Dermis blood vessel endothelial cell (primary cell): ENCODE data around the gene CCNY. TPM values are rescaled to one million over a fixed set of nuclear protein-coding genes. Genes with fewer than 3 reads are reported as not detected.
A peak's percentile ranks its signal among the peaks of the same experiment; 100 is the strongest.

Experiments
- DNase-seq: peaks from one replicate; pipeline ENCODE4 v3.0.0; 2010
- total RNA-seq: library from RNA; depleted of rRNA; stranded (reverse); fragments of >200 nt; gene quantifications from 2 replicates; pipeline ENCODE4 v1.2.3, GENCODE V29; 2014

Gene CCNY
- total RNA-seq, 1 donor from 2014 or later: 99.4 TPM

DNA sequence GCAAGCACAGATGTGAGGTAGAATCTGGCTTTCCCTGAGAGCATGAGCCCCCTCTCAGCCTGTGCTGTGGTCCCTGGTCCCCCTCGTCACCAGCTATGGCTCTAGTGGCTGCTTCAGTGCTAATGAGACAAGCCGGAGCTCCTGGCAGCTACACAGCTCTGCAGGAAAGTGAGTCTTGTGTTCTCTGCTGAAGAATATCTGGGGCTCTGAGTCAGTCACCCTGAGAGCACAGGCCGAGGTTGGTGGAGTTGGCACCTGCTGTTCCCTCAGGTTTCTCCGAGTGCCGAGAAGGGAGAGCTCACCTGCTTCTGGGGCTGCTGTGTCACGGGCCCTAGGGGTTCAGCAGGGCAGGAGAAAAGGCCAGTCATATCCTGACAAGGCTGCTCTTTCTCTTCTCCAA is 231.6 kb downstream of the CCNY start:
- no peak for DNase-seq

DNA sequence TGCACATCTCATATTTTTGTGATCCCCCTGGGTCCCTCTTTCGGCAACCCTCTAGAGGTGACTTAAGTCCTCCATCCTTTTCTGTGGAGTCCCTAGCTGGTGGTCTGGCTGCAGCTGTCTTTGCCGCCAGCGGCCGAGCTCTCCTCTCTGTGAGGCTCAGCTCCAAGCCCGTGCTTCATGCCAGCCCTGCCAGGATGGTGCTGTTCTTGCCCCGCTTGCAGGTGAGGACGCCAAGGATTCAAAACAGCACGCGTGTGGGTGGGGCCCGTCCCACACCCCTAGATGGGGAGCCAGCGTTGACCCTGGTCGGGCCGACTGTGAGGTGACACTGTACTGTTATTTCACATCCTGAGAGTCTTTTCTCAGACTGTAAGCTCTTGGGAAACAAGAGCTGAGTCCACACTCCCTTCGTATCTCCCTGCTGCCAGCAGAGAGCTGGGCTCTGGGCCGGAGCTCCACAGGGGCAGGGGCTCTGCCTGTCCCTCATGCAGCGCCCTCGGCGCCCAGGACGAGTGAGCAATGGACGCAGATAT is 232.2 kb downstream of the CCNY start:
- DNase-seq: no peak

DNA sequence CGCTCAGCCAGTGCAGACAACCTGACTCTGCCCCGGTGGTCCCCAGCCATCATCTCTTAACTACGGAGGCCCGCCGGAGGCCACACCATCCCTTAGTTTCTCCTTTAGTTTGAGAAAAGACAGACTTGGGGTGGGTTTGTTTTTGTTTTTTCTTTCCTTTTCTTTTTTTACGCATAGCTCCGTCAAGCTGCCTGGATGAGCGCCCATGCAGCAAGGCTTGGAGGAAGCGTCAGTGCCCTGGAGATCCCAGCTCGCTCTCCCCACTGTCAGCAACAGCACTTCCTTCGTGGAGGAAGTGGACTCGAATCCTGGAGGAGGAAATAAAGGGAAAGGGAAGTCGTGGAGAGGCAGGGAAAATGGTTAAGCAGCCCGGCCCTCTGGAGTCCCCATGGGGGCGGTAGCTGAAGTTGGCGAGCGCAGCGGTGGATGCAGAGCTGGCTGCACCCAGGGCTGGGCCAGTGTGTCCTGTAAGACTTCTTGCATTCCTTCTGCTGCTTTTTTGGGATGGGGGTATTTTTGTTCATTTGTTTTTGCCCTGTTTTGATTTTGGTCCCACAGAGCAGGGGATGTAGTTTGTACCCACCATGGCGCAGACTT is 232.9 kb downstream of the CCNY start:
- DNase-seq: no peak

DNA sequence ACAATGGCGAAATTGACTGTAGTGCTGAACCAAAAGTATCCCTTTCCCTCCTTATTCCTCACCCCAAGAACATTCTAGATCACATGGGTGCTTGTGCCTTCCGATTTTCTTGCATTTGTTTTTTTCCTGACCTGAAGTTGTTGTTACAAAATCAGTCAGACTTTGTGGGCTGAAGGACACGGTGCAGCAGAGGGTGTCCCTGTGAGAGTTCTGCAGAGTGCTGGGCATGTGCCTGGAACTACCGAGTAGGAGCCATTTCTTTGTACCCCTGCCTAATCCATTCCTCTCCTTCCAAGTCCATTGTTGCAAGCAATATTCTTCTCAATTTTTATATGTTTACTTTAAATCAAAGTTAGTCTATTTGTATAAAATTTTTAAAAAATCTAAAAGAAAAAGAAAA is 233.5 kb downstream of the CCNY start:
- DNase-seq: no peak

GRCh38 chr10:35570397-35570796 is 234.1 kb downstream of the CCNY start:
- DNase-seq: no peak

- DNase-seq: no peak
Observed at GRCh38 chr10:35572583-35572982, 236.3 kb downstream of the CCNY start.

- no peak for DNase-seq
Observed at GRCh38 chr10:35573796-35574195, 237.5 kb downstream of the CCNY start.

- peak; percentile 72 for DNase-seq
Observed at GRCh38 chr10:35574924-35575352, 238.6 kb downstream of the CCNY start.

DNA sequence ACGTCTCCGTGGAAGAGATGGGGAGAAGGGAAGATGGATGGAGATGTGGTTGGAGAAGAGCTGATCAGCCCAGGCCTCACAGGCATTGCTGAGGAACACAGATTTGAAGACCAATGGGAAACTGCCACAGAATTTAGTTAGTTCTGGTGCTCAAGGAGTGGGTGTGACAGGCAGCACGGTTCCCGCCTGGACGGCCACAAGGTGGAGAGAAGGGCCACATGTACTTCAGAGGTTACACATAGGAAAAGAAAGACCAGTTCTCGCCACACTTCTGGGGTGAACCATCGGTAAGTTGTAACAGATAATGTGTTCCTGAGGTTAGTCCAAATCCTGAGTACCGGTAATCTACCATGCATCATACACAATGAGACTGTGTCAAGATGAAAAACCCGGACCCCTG is 239.3 kb downstream of the CCNY start:
- DNase-seq: no peak

DNA sequence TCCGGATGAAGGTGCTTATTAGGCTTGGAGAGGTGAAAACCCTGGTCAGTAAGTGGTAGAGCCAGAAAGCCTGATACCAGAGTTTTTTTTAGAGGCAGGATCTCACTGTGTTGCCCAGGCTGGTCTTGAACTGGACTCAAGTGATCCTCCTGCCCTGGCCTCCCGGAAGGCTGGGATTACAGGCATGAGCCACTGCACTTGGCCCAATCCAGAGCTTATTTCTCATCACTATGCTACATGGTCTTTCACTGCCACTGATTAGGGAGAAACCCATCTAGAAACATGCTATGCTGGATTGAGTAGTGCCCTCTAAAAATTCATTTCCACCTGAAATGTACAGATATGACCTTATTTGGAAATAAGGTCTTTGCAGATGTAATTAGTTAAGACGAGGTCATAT is 240.4 kb downstream of the CCNY start:
- DNase-seq: no peak

GRCh38 chr10:35577926-35578617 is 241.8 kb downstream of the CCNY start:
- DNase-seq: peak; percentile 69

- DNase-seq: no peak
Observed at GRCh38 chr10:35578618-35578956, 242.3 kb downstream of the CCNY start.

GRCh38 chr10:35579116-35579515 is 242.8 kb downstream of the CCNY start:
- no peak for DNase-seq

DNA sequence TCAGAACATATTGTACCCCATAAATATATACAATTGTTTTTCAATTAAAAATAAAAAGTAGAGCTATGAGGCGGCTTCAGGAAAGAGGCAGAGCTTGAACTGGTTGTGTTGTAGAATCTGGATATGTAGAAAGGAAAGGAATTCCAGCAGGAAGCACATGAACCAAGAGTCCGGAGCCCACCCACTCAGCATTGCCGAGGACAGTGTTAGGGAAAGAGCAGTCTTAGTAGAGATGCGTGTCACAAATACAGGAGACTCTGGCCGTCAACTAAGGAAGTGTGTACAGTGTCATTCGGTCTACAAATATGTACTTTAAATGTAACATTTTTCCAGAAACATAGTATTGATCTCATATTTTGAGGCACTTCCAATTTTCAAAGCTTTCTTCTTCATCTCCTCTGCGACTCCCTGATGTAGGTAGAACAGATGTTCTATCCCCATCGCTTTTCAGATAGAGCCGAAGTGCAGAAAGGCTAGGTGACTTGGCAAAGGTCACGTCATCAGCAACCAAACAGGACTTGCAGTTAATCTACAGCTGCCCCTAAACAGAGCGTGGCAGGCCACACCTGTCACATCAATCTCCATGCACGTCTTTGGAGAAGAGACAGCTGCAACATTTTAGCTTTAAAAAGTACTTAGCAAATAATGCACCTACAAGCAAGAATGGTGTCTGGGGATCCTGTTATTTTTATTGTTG is 243.6 kb downstream of the CCNY start:
- DNase-seq: no peak

DNA sequence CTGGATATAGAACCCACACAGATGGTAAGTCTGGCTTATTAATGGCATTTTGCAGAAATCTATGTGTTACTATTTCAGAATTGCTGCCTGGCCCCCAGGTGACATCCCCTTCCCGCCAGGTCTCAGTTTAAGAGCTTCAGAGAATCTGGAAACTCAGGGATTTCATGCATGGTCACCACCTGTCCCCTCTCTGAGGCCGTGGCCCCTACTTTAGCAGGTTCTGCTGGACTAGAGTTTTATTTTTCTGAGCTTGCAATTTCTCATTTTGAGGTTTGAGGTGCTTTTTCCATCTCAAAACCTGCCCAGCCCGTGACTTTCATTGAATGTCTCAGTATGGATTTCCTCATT is 244.1 kb downstream of the CCNY start:
- no peak for DNase-seq

GRCh38 chr10:35581655-35582054 is 245.3 kb downstream of the CCNY start:
- no peak for DNase-seq

- DNase-seq: no peak
Observed at GRCh38 chr10:35584946-35585345, 248.6 kb downstream of the CCNY start.

DNA sequence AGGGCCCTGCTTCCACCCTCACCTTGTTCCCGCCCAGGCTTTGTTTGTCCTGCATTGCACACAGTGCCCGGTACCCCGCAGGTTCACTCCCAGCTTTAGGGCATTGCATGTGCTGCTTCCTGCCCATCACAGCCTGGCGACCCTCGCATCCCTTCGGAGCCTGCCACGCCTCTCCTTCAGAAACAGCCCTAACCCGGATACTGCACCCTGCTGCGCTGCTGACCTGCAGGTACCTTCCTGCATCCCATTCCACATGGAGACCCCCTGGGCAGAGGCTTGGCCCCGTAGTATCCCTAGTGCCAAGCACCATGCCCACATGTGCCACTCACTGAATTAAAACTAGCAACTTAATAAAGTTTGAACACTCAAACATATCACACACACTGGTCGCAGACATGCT is 249.0 kb downstream of the CCNY start:
- no peak for DNase-seq

DNA sequence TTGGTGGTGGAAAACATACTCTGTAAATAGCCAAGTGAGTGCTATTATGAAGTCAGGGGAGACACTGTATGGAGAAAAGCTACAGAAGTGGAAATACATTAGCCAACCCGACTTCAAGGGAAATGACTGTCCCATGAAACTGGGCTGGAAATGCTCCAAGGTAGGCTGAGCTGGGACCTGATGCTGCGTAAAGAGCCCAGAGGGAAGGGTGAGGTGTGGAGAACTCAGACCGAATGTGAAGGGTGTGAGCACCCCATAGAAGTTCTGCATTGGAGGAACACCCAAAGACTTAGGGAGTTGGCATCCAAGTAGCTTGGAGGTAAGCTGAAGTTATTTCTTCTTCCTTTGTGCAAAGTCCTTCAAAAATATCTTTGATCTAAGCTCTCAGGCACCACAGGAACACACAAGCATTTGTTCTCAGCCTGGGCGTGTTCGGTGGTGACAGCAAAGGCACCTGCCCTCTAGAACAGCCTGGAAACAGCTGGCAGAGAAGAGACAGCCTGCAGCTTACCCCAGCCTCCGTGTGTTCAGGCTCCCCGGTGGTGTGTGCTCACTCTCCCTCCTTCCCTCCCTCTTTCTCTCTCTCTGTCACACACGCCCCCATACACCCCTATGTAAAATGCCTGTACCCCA is 249.7 kb downstream of the CCNY start:
- no peak for DNase-seq

GRCh38 chr10:35588836-35589235 is 252.5 kb downstream of the CCNY start:
- DNase-seq: no peak

DNA sequence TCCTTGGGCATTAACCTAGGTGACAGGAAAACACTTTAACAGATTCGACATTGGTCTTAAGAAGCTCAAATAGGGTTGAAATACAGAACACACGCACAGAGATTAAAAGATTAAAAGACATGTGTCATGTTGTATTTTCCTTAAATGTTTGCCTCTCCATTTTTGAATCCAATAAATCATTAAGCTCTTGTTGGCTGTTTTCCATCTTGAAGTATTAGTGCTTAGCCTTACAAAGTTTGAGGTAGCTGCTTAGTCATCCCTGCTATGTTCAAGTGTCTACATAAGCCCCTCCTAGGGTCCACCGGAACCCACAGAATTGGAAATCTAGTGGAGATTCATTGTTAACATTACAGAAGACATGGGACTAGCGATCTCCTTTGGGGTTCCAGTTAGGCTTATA is 256.1 kb downstream of the CCNY start:
- DNase-seq: no peak

DNA sequence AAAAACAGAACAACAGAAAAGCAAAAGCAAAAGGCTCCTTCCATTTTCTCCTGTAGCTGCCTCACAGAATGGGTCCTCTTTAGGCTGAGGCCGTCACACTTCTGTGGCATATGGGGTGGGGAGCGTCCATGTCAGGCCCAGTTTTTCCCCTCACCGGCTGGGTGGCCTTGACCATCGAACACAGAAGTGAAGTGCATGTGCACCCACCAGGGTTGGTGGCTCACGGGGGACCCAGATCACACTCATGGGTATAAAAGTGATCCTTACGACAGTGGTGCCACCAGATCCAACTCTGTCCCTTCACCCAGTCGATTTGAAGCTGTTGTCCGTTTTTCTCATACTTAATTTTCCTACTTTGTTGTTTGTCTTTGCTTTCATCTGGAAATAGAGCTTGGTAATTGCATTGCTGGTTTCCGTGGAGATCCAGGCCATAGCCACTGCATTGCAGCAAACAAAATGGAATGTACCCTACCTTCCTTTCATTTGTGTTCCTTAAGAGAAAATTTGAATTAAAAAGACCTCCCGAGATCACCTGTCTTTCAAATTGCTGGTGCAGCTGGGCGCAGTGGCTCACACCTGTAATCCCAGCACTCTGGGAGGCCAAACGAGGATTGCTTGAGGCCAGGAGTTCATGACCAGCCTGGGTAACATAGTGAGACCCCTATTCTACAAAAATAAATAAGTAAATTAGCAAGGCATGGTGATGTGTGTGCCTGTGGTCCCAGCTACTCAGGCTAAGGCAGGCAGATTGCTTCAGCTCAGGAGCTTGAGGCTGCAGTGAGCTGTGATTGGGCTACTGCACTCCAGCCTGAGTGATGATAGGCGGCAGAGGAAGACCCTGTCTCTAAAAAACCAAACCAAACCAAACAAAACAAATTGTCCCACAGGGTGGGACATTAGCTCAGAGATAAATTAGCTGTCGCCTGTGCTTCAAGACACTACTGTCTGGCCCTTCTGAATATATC is 258.1 kb downstream of the CCNY start:
- DNase-seq: no peak
